ENCODE results near the gene FBN1. TPM values are rescaled to one million over a fixed set of nuclear protein-coding genes. Genes with fewer than 3 reads are reported as not detected.

The FBN1 gene
- total and polyA plus RNA-seq, 8 donors, result 1.5 to 35.2 (median 5.2) TPM

DNA sequence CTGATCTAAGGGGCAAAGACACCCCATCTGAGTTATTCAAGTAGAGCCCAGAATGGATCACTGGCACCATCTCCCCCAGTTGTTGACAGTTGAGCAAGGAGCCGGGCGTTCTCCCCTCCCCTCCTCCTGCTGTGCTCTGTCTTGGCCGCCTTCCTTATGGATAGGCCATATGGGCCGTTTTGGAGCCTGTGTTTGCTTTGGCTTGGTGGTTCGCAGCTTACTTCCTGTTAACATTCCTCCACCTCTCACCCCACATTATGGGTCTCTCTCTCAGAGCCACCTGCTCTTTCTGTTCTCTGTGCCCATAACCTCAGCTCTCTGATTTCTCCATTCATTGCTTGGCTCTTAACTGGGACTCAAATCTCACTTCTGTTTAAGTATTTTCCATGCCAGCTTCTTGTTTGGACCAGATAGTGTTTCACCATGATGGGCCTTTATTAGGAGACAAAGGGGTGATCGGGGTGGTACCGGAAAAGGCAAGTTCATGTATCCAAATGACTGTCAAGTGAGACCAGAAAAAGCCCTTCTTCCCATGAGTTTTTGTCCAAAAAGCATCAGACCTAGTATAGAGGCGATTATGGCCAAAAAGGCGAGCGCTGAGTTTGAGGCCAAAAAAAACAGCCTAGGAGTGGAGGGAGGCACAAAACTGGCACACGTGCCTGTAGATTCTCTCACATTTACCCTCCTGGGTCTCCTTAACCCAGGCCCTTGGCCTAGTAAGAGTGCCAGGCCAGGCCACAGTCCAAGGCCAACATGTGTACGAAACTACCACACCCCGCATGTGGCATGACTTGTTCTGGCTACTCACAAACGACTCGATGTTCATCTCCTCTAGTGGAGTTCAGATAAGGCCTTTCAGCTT is 251.6 kb downstream of the FBN1 start:
- Histone ChIP-seq H3K27me3 (no peaks in the 10 kb centered on the region), H3K9me3 (no peaks in the 10 kb centered on the region), H3K4me3 (no peak overlapping the region), H3K27ac (no peak overlapping the region), H3K36me3 (no peaks in the 10 kb centered on the region), H3K4me1 (no peaks in the 10 kb centered on the region)
- FAIRE-seq, result no peak
- WGBS, 2 donors, result 62 to 67% methylated on average over 15 of the region's 15 CpGs
- TF ChIP-seq, protein P1, sequence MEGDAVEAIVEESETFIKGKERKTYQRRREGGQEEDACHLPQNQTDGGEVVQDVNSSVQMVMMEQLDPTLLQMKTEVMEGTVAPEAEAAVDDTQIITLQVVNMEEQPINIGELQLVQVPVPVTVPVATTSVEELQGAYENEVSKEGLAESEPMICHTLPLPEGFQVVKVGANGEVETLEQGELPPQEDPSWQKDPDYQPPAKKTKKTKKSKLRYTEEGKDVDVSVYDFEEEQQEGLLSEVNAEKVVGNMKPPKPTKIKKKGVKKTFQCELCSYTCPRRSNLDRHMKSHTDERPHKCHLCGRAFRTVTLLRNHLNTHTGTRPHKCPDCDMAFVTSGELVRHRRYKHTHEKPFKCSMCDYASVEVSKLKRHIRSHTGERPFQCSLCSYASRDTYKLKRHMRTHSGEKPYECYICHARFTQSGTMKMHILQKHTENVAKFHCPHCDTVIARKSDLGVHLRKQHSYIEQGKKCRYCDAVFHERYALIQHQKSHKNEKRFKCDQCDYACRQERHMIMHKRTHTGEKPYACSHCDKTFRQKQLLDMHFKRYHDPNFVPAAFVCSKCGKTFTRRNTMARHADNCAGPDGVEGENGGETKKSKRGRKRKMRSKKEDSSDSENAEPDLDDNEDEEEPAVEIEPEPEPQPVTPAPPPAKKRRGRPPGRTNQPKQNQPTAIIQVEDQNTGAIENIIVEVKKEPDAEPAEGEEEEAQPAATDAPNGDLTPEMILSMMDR (IDR thresholded peaks at IDR 0.05), result no peak
- peak in 1 of 4 donors; percentile 15 for ATAC-seq
- intact Hi-C loops (cut with DNase I), result no loop called here
- DNase-seq, result no peak

DNA sequence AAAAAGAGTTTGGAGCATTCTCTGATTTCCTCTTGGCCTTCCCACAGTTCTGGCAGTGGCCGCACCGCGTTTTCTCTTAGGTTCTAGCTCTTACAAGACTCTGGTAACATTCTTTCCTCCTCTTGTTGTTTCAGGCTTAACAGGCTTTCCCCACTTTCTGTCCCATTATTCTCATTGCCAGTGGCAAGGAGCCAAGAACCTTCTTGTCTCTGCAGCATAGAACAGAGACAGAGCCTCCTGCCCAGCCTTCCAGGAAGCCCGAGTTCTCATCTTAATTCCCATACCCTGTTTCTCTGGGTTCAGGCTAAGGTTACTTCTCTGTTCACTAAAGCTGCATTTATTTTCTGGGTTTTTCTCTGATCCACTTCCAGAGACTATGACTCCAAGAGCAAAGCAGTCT is 253.2 kb downstream of the FBN1 start:
- FAIRE-seq (no peak), ATAC-seq (peak in 3 of 4 donors; percentile 21 to 50 (median 46)), DNase-seq (peak in 2 of 6 donors; percentile 10 to 15)
- WGBS, 2 donors, result 53 to 54% methylated on average over 4 of the region's 4 CpGs
- TF ChIP-seq, protein P1 (IDR thresholded peaks at IDR 0.05), result no peak
- intact Hi-C loops (cut with DNase I), result no loop called here
- H3K4me1 ChIP-seq, result no peaks in the 10 kb centered on the region
- no peaks in the 10 kb centered on the region for H3K9me3 ChIP-seq
- no peaks in the 10 kb centered on the region for H3K27me3 ChIP-seq
- no peak overlapping the region for H3K27ac ChIP-seq
- H3K4me3 ChIP-seq, result no peak overlapping the region
- H3K36me3 ChIP-seq, result no peaks in the 10 kb centered on the region

DNA sequence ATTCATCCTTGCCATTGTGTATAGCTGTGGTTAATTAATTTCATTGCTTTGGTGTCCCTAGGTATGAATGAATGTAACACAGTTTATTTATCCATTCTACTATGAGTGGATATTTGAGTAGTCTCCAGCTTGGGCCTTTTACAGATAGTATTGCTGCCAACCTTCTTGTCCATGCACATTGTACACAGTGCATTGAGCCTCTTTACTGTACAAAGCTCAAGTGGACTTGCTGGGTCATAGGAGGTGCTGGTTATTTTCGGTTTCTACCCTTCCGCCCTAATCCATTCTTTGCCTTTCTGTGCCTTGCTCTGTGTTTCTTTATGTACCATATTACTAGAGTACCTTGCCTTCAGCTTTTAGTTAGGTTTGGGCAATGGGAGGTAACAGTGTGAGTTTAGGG is 253.6 kb downstream of the FBN1 start:
- no peak overlapping the region for H3K27ac ChIP-seq
- no peak overlapping the region for H3K4me3 ChIP-seq
- intact Hi-C loops (cut with DNase I), result no loop called here
- no peaks in the 10 kb centered on the region for H3K27me3 ChIP-seq
- H3K36me3 ChIP-seq, result no peaks in the 10 kb centered on the region
- WGBS, 2 donors, result 88 to 92% methylated on average over 2 of the region's 2 CpGs
- FAIRE-seq (no peak), ATAC-seq (no peak), DNase-seq (no peak)
- no peaks in the 10 kb centered on the region for H3K9me3 ChIP-seq
- TF ChIP-seq, protein P1 (IDR thresholded peaks at IDR 0.05), result no peak
- no peaks in the 10 kb centered on the region for H3K4me1 ChIP-seq

DNA sequence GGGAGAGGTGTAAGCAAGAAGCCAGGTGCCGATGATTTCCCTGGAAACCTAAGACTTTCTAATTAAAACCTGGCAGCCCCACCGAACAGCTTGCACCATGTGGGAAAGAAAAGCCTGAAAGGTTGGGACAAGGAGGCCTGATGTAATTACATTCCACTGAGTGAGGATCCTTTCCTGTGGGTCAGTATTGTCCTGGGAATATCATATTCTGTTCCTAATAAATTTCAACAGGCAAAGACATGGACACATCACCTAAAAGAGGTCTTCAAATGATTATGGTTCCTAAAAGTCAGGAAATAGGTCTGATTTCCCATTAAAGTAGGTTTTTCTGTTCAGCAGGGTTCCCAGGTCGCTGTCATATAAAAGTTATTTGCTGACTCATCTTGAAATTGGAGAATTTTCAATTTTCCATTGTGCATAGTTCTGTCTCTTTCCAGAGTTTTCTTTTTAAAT is 255.8 kb downstream of the FBN1 start:
- Histone ChIP-seq H3K27ac (no peak overlapping the region), H3K9me3 (no peaks in the 10 kb centered on the region), H3K4me1 (no peaks in the 10 kb centered on the region), H3K4me3 (no peak overlapping the region), H3K27me3 (no peaks in the 10 kb centered on the region), H3K36me3 (no peaks in the 10 kb centered on the region)
- FAIRE-seq (no peak), ATAC-seq (no peak), DNase-seq (no peak)
- intact Hi-C loops (cut with DNase I), result no loop called here
- TF ChIP-seq, protein P1 (IDR thresholded peaks at IDR 0.05), result no peak
- 66 to 77% methylated on average over 3 of the region's 3 CpGs for WGBS, 2 donors

DNA sequence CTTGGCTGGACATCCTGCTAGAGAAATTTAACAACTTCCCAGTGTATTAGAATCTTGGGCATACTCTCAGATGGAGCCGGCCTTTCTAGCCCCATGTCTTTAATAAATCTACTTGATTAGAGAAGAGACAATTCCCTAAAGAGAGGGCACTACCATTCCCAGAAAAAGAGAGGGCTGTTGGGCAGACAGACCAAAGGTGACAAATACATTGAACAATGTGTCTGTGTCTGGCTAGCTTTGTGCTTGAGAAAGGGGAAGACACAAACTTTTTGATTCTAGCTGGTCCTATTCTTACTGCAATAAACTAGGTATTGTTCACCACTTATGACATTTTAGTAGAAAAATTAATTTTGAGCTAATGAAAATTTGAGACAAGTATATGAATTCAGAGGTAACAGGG is 256.6 kb downstream of the FBN1 start:
- TF ChIP-seq, protein P1 (IDR thresholded peaks at IDR 0.05), result no peak

More for the DNA sequence above, 256.6 kb downstream of the FBN1 start:
- Histone ChIP-seq H3K27me3 (no peaks in the 10 kb centered on the region), H3K4me1 (no peaks in the 10 kb centered on the region), H3K36me3 (no peaks in the 10 kb centered on the region), H3K4me3 (no peak overlapping the region), H3K9me3 (no peaks in the 10 kb centered on the region), H3K27ac (no peak overlapping the region)
- intact Hi-C loops (cut with DNase I), result no loop called here
- no peak for DNase-seq
- ATAC-seq, result no peak
- FAIRE-seq, result no peak
- 81 to 83% methylated on average over 1 of the region's 1 CpG for WGBS, 2 donors

Measured in pancreas (tissue), 10 donors.